NCI-H2081 (cell line): ENCODE measurements around the gene SMO.
"Not testable (repeated sequence)": the region's sequence is repeated elsewhere in the genome, so short reads cannot be mapped to it uniquely, and the experiment has no call there.

ENCODE experiments used
- DNase-seq, 2 experiments: peaks; one replicate each; lab custom pipeline; 2025; lab: John Stamatoyannopoulos, UW

The SMO gene

GRCh38 chr7:129169686-129170440, 18.6 kb upstream of the SMO start:
- DNase-seq: no peak

GRCh38 chr7:129170441-129171021, 17.9 kb upstream of the SMO start:
- DNase-seq: no peak

GRCh38 chr7:129173861-129174260, 14.6 kb upstream of the SMO start:
- DNase-seq: not testable (repeated sequence)

- peak; percentile 53 to 83 for DNase-seq
Observed at GRCh38 chr7:129176916-129177710, 11.3 kb upstream of the SMO start.

GRCh38 chr7:129184981-129185670, 3.3 kb upstream of the SMO start:
- no peak for DNase-seq

GRCh38 chr7:129186749-129187260, 1.6 kb upstream of the SMO start:
- DNase-seq: no peak

GRCh38 chr7:129187681-129188371, 607 bp upstream of the SMO start:
- DNase-seq: no peak

GRCh38 chr7:129188892-129189660, 643 bp downstream of the SMO start:
- no peak for DNase-seq

- DNase-seq: no peak
Observed at GRCh38 chr7:129189661-129190310, 1.4 kb downstream of the SMO start.

- no peak for DNase-seq
Observed at GRCh38 chr7:129191272-129191671, 2.8 kb downstream of the SMO start.

- no peak for DNase-seq
Observed at GRCh38 chr7:129193892-129194291, 5.5 kb downstream of the SMO start.

GRCh38 chr7:129197771-129198170, 9.3 kb downstream of the SMO start:
- no peak for DNase-seq

- DNase-seq: no peak
Observed at GRCh38 chr7:129199406-129199805, 11.0 kb downstream of the SMO start.

- DNase-seq: no peak
Observed at GRCh38 chr7:129202058-129202777, 13.8 kb downstream of the SMO start.

GRCh38 chr7:129203050-129203741, 14.8 kb downstream of the SMO start:
- no peak for DNase-seq

GRCh38 chr7:129205126-129205818, 16.8 kb downstream of the SMO start:
- no peak for DNase-seq

- DNase-seq: no peak
Observed at GRCh38 chr7:129205987-129206785, 17.8 kb downstream of the SMO start.
